NB4 (cell line): ENCODE data around the gene MOCOS.

Source experiments
- POLR2A ChIP-seq: IDR thresholded peaks from 2 replicates; pipeline ENCODE4 v1.6.1; 2011; ENCODE audit warnings: mild to moderate bottlenecking; ENCODE audit not compliant: insufficient read length; ENCODE audit errors: extremely low read depth
- TF ChIP-seq, protein P1 (sequence below): IDR thresholded peaks from one replicate; pipeline ENCODE4 v1.5.1; 2012; ENCODE audit warnings: low read depth, low read length

DNA sequence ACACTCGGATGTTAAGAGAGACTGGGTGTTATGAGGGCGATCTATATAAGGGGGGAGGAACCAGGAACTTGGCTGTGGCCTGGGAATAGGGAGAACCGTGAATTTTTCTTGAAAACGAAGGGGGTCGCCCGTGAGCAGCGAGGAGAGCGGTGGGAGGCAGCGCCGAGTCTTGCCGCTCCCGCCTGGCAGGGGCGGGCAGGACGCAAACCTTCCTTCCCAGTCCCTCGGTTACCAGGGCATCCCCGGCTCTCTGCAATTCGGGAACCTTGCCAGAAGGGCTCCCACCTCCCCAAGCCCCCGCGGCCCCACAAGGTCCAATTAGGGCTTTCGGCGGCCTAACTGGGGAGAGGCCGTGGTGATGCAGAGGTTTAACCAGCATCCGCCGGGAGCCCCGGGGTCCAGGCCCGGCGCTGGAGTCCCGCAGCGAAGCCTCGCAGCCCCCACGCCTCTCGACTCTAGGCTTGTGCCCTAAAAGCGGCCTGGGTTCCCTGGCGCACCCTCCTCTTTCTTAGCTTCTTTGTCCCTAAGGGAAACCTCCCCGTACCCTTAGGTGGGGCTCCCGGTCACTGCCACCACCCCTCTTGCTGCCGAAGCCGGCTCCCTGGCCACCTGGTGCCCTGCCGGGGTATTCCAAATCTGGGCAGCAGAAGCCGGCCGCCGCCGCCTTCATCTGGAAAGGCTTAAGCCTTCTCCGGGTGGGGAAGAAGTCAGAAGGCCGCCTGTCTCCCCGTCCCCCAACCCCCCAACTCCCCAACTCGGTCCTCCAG is 109.5 kb downstream of the MOCOS start:
- TF ChIP-seq, protein P1, sequence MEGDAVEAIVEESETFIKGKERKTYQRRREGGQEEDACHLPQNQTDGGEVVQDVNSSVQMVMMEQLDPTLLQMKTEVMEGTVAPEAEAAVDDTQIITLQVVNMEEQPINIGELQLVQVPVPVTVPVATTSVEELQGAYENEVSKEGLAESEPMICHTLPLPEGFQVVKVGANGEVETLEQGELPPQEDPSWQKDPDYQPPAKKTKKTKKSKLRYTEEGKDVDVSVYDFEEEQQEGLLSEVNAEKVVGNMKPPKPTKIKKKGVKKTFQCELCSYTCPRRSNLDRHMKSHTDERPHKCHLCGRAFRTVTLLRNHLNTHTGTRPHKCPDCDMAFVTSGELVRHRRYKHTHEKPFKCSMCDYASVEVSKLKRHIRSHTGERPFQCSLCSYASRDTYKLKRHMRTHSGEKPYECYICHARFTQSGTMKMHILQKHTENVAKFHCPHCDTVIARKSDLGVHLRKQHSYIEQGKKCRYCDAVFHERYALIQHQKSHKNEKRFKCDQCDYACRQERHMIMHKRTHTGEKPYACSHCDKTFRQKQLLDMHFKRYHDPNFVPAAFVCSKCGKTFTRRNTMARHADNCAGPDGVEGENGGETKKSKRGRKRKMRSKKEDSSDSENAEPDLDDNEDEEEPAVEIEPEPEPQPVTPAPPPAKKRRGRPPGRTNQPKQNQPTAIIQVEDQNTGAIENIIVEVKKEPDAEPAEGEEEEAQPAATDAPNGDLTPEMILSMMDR: no peak
- no peak for TF ChIP-seq POLR2A
